Prostate gland (tissue), 2 donors: ENCODE data around the gene ZNF641. TPM values are rescaled to one million over a fixed set of nuclear protein-coding genes. Genes with fewer than 3 reads are reported as not detected.

Experiments
- DNase-seq: peaks from one replicate; pipeline ENCODE4 v3.0.0-alpha.2; 2019; ENCODE audit warnings: low spot score
- H3K27ac ChIP-seq, 2 donors: fragments of 200-600 bp; sonication (generic); 2 replicates each; pipeline ENCODE4 v1.5.1; 2017 to 2019
- H3K27me3 ChIP-seq: fragments of 200-600 bp; sonication (generic); replicated peaks from 2 replicates; pipeline ENCODE4 v1.5.1; 2019; ENCODE audit not compliant: insufficient read depth
- H3K36me3 ChIP-seq, 2 donors: fragments of 200-600 bp; sonication (generic); 1 replicate in 1 of 2; 2 replicates in 1 of 2; pipeline versions ENCODE4 v1.5.1 to v1.8.1; 2017 to 2019
- H3K4me1 ChIP-seq: fragments of 200-600 bp; sonication (generic); replicated peaks from 2 replicates; pipeline ENCODE4 v1.5.1; 2019
- H3K4me3 ChIP-seq, 2 donors: fragments of 200-600 bp; sonication (generic); 2 replicates each; pipeline ENCODE4 v1.5.1; 2017 to 2019
- H3K9me3 ChIP-seq: fragments of 200-600 bp; sonication (generic); 2 replicates; pipeline ENCODE4 v1.5.1; 2017
- POLR2A ChIP-seq: fragments of 450-650 bp; IDR thresholded peaks from one replicate; pipeline ENCODE4 v1.6.1; 2016; ENCODE audit warnings: antibody characterized with exemption, mild to moderate bottlenecking
- POLR2AphosphoS5 ChIP-seq: sonication (generic); formaldehyde crosslinking; IDR thresholded peaks from one replicate; pipeline ENCODE4 v1.6.1; 2017; ENCODE audit warnings: antibody characterized with exemption
- WGBS: methylation state at CpG from one replicate; pipeline ENCODE4 v1.1.5; 2018; 5-methylcytosine and 5-hydroxymethylcytosine counted together
- intact Hi-C: fragments of 100-400 bp; cut with DNase I; formaldehyde crosslinking; loops from one replicate; pipeline ENCODE4 v1.14.2; 2022
- total RNA-seq, 2 donors: library from RNA; depleted of rRNA; stranded (reverse); fragments of >200 nt; gene quantifications; one replicate each; pipeline ENCODE4 v1.1.0, GENCODE V29; 2016
- TF ChIP-seq, protein P1 (sequence below), 4 experiments: fragments of 200-600 bp in 2 of 4; fragments of 450-650 bp in 2 of 4; sonication (generic) in 2 of 4; IDR thresholded peaks; 1 replicate in 3 of 4; 2 replicates in 1 of 4; pipeline ENCODE4 v1.5.1; 2016 to 2019; ENCODE audit warnings: antibody characterized with exemption in 4 of 4, mild to moderate bottlenecking in 2 of 4, moderate library complexity in 2 of 4

The ZNF641 gene
- total RNA-seq, 2 donors from 2014 or later: 21.7 to 39.7 TPM

DNA sequence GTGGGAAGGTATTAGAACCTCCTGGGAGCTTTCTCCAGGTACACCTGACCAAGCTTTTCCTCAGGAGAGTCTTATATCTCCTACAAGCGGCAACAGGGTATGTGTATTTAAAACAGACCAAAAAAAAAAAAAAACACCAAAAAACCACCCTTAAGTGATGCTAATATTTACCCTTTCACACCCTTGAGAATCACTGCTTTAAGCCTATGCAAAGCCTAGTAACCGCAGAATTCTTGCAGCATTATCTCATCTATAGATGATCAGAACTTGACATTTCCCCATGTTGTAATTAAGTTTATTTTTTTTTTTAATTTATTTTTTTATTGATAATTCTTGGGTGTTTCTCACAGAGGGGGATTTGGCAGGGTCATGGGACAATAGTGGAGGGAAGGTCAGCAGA is 19.3 kb downstream of the ZNF641 start:
- H3K36me3 ChIP-seq: no peaks in the 10 kb centered on the region
- H3K4me3 ChIP-seq: no peak overlapping the region
- no peaks in the 10 kb centered on the region for H3K9me3 ChIP-seq
- no peak overlapping the region for H3K27ac ChIP-seq
- H3K4me1 ChIP-seq: no peaks in the 10 kb centered on the region
- no peaks in the 10 kb centered on the region for H3K27me3 ChIP-seq
- TF ChIP-seq POLR2A (no peak), POLR2AphosphoS5 (no peak)
- TF ChIP-seq, protein P1, sequence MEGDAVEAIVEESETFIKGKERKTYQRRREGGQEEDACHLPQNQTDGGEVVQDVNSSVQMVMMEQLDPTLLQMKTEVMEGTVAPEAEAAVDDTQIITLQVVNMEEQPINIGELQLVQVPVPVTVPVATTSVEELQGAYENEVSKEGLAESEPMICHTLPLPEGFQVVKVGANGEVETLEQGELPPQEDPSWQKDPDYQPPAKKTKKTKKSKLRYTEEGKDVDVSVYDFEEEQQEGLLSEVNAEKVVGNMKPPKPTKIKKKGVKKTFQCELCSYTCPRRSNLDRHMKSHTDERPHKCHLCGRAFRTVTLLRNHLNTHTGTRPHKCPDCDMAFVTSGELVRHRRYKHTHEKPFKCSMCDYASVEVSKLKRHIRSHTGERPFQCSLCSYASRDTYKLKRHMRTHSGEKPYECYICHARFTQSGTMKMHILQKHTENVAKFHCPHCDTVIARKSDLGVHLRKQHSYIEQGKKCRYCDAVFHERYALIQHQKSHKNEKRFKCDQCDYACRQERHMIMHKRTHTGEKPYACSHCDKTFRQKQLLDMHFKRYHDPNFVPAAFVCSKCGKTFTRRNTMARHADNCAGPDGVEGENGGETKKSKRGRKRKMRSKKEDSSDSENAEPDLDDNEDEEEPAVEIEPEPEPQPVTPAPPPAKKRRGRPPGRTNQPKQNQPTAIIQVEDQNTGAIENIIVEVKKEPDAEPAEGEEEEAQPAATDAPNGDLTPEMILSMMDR (IDR thresholded peaks at IDR 0.05): no peak
- DNase-seq: no peak
- WGBS: 96% methylated on average over 2 of the region's 2 CpGs
- intact Hi-C loops: no loop called here

DNA sequence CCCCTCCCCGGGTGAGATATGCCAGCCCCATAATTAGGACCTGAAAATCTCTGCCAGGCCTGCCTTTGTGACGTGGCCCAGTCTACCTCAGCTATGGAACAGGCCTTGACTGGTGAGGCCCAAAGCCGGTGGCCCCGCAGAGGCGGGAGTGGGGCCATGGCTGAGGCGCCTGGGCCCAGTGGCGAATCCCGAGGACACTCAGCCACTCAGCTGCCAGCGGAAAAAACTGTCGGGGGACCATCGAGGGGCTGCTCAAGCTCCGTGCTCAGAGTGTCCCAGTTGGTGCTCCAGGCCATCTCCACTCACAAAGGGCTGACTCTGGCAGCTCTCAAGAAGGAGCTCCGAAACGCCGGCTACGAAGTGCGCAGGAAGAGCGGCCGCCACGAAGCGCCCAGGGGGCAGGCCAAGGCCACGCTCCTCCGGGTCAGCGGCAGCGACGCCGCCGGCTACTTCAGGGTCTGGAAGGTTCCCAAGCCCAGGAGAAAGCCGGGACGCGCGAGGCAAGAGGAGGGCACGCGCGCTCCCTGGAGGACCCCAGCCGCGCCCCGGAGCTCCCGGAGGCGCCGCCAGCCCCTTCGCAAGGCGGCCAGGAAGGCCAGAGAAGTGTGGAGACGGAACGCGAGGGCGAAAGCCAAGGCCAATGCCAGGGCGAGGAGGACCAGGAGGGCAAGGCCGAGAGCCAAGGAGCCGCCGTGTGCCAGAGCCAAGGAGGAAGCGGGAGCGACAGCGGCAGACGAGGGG is 21.4 kb downstream of the ZNF641 start:
- no peak for DNase-seq
- Histone ChIP-seq H3K27me3 (no peaks in the 10 kb centered on the region), H3K4me1 (no peaks in the 10 kb centered on the region), H3K27ac (no peak overlapping the region), H3K9me3 (no peaks in the 10 kb centered on the region), H3K36me3 (no peaks in the 10 kb centered on the region), H3K4me3 (no peak overlapping the region)
- WGBS: 90% methylated on average over 53 of the region's 55 CpGs
- intact Hi-C loops: no loop called here
- no peak for TF ChIP-seq POLR2AphosphoS5
- TF ChIP-seq, protein P1 (IDR thresholded peaks at IDR 0.05): no peak
- no peak for TF ChIP-seq POLR2A

DNA sequence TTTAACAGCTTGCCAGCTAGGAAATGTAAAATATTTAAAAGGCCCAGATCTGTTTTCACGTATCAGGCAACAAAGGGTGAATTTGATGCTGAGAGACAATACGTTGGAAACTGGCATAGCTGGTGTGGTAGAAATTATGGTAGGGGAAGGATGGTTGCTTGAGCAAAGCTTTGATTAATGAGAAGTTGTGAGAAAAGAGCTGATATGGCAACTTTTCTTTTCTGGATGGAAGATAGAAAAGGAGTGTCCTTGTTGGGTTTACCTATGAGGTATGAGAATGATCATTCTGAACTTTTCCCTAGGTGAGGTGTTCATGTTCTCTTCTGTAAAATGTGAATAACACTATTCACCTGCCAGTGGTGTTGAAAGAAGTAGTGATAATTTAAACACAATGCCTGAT is 34.2 kb downstream of the ZNF641 start:
- H3K4me3 ChIP-seq: no peak overlapping the region
- WGBS: 72% methylated on average over 2 of the region's 2 CpGs
- H3K27ac ChIP-seq: no peak overlapping the region
- DNase-seq: no peak
- TF ChIP-seq POLR2A (no peak), POLR2AphosphoS5 (no peak)
- TF ChIP-seq, protein P1 (IDR thresholded peaks at IDR 0.05): no peak
- H3K9me3 ChIP-seq: no peaks in the 10 kb centered on the region
- no peaks in the 10 kb centered on the region for H3K4me1 ChIP-seq
- H3K27me3 ChIP-seq: no peaks in the 10 kb centered on the region
- H3K36me3 ChIP-seq: no peaks in the 10 kb centered on the region
- intact Hi-C loops: no loop called here

DNA sequence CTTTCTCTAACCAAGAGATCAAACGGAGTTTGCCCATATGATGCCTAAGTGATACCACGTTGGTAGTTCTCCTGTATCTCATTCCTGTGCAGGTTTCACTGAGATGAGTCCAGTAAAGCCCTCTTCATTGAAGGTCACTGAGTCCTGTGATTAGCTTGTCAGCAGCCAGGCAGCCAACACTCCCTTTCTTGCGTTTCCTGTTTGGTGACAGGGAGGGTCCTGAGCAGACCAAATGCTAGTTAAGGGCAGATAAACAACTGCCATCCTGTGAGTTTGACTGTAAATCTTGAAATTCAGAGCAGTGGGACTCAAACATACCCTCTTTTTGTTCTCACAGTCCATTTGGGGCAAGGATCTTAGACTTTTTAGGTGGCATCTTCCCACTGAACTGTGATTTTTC is 39.4 kb downstream of the ZNF641 start:
- Histone ChIP-seq H3K27ac (no peak overlapping the region), H3K27me3 (no peaks in the 10 kb centered on the region), H3K4me1 (no peaks in the 10 kb centered on the region), H3K4me3 (no peak overlapping the region), H3K36me3 (no peaks in the 10 kb centered on the region), H3K9me3 (no peaks in the 10 kb centered on the region)
- 28% methylated on average over 3 of the region's 3 CpGs for WGBS
- DNase-seq: no peak
- intact Hi-C loops: no loop called here
- TF ChIP-seq, protein P1 (IDR thresholded peaks at IDR 0.05): no peak
- no peak for TF ChIP-seq POLR2A
- no peak for TF ChIP-seq POLR2AphosphoS5

DNA sequence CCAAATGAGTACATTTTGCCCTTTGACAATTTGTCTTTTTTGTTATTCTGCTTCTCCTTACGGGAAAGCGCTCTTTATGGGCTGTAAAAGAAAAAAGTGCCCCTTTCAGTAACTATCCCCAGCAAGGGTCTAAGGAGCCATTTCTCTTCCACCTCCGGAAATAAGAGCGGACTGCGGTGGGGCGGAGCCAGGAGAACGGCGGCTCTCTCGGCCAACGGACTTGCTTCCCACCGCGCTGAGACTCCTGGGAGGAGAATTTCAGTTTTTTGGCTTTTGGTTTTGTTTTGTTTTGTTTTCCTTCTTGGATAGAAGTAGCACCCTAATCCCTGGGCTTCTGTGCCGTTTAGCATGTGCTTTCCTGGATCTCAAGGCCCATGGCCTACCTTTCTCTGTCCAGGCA is 43.5 kb downstream of the ZNF641 start:
- H3K27me3 ChIP-seq: no peaks in the 10 kb centered on the region
- H3K4me3 ChIP-seq: no peak overlapping the region
- H3K9me3 ChIP-seq: no peaks in the 10 kb centered on the region
- no peak overlapping the region for H3K27ac ChIP-seq
- no peak for DNase-seq
- WGBS: 91% methylated on average over 13 of the region's 13 CpGs
- TF ChIP-seq POLR2A (no peak), POLR2AphosphoS5 (no peak)
- TF ChIP-seq, protein P1 (IDR thresholded peaks at IDR 0.05): no peak
- intact Hi-C loops: no loop called here
- H3K36me3 ChIP-seq: no peaks in the 10 kb centered on the region
- H3K4me1 ChIP-seq: no peaks in the 10 kb centered on the region
